ENCODE measurements around the gene NPAS2. TPM values are rescaled to one million over a fixed set of nuclear protein-coding genes. Genes with fewer than 3 reads are reported as not detected.

NPAS2 gene
- total RNA-seq, result 8.2 and 12.3 TPM in 2 replicates

- DNase-seq (ENCODE audit: low read depth) (no peak), FAIRE-seq (no peak)
- no peaks in the 10 kb centered on the region for H3K36me3 ChIP-seq (ENCODE audit: control insufficient read depth, insufficient read depth, low read length)
- TF ChIP-seq CTCF (IDR thresholded peaks at IDR 0.05; ENCODE audit: insufficient read depth, low read length, severe bottlenecking), result peak; percentile 6
- no peaks in the 10 kb centered on the region for H3K27me3 ChIP-seq (ENCODE audit: control insufficient read depth, insufficient read depth, low read length)
- peak within 1 kb of the TSS; percentile 58 for H3K4me3 ChIP-seq (ENCODE audit: low read depth, low read length)
Measured at GRCh38 chr2:100819370-100820272, at the start of gene NPAS2. NPAS2 (plus strand) TSS chr2:100820139; CDS start chr2:100904755, 84,616 bp downstream.

GRCh38 chr2:100771125-100771524 lies 48.8 kb upstream of the NPAS2 start:
- no peak for DNase-seq (ENCODE audit: low read depth)
- Histone ChIP-seq H3K4me3 (ENCODE audit: low read depth, low read length) (no peak overlapping the region), H3K27me3 (ENCODE audit: control insufficient read depth, insufficient read depth, low read length) (no peaks in the 10 kb centered on the region), H3K36me3 (ENCODE audit: control insufficient read depth, insufficient read depth, low read length) (no peaks in the 10 kb centered on the region)
- TF ChIP-seq CTCF (IDR thresholded peaks at IDR 0.05; ENCODE audit: insufficient read depth, low read length, severe bottlenecking), result no peak
- FAIRE-seq, result no peak

- Histone ChIP-seq H3K27me3 (ENCODE audit: control insufficient read depth, insufficient read depth, low read length) (no peaks in the 10 kb centered on the region), H3K4me3 (ENCODE audit: low read depth, low read length) (no peak overlapping the region), H3K36me3 (ENCODE audit: control insufficient read depth, insufficient read depth, low read length) (no peaks in the 10 kb centered on the region)
- no peak for TF ChIP-seq CTCF (IDR thresholded peaks at IDR 0.05; ENCODE audit: insufficient read depth, low read length, severe bottlenecking)
- no peak for DNase-seq (ENCODE audit: low read depth)
- no peak for FAIRE-seq
Measured at GRCh38 chr2:100773538-100773937, 46.4 kb upstream of the NPAS2 start.

GRCh38 chr2:100776445-100776844 lies 43.5 kb upstream of the NPAS2 start:
- Histone ChIP-seq H3K36me3 (ENCODE audit: control insufficient read depth, insufficient read depth, low read length) (no peaks in the 10 kb centered on the region), H3K4me3 (ENCODE audit: low read depth, low read length) (no peak overlapping the region), H3K27me3 (ENCODE audit: control insufficient read depth, insufficient read depth, low read length) (no peaks in the 10 kb centered on the region)
- no peak for FAIRE-seq
- DNase-seq (ENCODE audit: low read depth), result peak; percentile 98
- TF ChIP-seq CTCF (IDR thresholded peaks at IDR 0.05; ENCODE audit: insufficient read depth, low read length, severe bottlenecking), result no peak

GRCh38 chr2:100778637-100779450 lies 41.1 kb upstream of the NPAS2 start:
- Histone ChIP-seq H3K27me3 (ENCODE audit: control insufficient read depth, insufficient read depth, low read length) (no peaks in the 10 kb centered on the region), H3K36me3 (ENCODE audit: control insufficient read depth, insufficient read depth, low read length) (no peaks in the 10 kb centered on the region), H3K4me3 (ENCODE audit: low read depth, low read length) (no peak overlapping the region)
- TF ChIP-seq CTCF (IDR thresholded peaks at IDR 0.05; ENCODE audit: insufficient read depth, low read length, severe bottlenecking), result no peak
- DNase-seq (ENCODE audit: low read depth), result no peak
- FAIRE-seq, result no peak
